Measurements from ENCODE around the gene DPP6.

DPP6 gene

DNA sequence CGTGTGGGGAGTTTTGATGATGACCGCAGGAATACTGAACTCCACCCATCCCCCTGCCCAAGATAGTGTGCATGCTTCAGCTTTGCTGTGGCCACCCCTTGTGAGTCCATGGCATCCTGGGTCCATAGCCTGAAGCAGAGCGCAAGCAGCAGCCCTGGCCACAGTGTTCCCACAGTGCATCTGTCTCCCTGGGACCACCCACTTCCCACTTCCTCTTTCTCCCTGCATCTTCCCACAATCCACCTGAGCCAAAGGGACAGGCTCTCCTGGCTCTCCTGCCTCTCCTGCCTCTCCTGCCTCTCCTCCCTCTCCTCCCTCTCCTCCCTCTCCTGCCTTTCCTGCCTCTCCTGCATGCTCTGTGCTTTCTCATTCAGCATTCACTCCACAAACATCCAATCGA is 800.0 kb downstream of the DPP6 start:
- DNase-seq: no peak

GRCh38 chr7:154853063-154853726 is 801.0 kb downstream of the DPP6 start:
- no peak for DNase-seq

GRCh38 chr7:154853727-154854095 is 801.5 kb downstream of the DPP6 start:
- no peak for DNase-seq

- no peak for DNase-seq
Observed at GRCh38 chr7:154854836-154855235, 802.6 kb downstream of the DPP6 start.

- DNase-seq: no peak
Observed at GRCh38 chr7:154855366-154855765, 803.2 kb downstream of the DPP6 start.

- no peak for DNase-seq
Observed at GRCh38 chr7:154856733-154857132, 804.5 kb downstream of the DPP6 start.

GRCh38 chr7:154857240-154857639 is 805.0 kb downstream of the DPP6 start:
- DNase-seq: no peak

DNA sequence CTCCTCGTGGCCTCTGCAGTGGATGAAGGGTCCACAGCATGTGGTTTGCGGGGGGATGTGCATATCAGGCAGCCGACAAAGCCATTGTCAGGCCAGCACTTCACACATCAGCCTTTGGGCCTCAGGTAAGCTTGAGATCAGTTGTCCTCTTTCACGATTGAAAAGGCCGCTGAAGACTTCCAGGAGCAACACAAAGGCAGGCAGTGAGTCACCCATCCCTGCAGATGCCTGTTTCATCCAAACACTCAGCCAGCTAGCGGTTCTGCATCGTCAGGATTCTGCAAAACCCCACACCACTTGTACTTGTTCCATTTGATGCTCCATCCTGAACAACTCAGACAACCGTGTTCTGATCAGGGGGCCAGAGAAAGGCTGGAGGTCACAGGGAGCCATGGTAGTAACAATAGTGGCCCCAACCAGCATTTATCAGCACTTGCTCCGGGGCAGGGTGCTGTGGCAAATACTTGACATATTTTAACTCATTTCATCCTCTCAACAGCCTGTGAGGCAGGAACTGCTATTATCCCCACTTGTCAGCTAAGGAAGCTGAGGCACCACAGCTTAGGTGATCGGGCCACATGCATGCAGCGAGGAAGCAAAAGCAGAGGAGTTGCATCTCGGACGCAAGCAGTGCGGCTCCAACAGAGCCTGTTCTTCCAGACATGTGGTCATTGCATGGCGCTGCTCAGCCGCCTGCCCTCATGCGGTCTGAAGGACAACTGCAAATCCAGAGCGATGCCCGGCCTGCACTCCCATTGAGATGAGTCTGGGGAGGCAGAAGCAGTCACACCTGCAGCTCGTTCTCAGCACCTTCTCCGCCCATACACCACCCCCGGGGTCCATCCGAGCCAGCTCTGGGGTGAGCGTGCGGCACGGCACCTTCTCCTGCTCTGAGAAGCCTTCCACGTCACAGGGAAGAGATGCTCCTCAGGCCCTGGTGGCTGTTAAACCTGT is 805.8 kb downstream of the DPP6 start:
- no peak for DNase-seq

GRCh38 chr7:154858836-154859537 is 806.8 kb downstream of the DPP6 start:
- no peak for DNase-seq

- no peak for DNase-seq
Observed at GRCh38 chr7:154859747-154860620, 807.8 kb downstream of the DPP6 start.

GRCh38 chr7:154860621-154861375 is 808.6 kb downstream of the DPP6 start:
- no peak for DNase-seq

DNA sequence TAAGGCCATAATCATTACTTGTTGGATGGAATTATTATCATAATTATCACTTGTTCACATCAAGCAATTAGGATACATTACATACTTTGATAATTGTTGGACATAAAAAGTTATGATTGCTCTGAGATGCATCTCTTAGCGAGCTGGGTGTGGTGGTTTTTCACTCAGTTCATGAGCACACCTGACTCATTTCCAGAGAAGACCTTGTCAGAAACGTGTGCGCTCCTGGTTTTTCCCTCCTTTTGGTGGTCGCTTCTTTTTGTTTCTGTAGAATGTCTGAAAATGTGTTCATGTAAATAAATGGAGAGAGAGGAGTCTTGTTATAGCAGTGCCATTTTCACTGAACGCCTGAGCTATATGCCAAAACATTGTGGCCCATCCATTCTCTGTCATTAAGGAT is 809.4 kb downstream of the DPP6 start:
- DNase-seq: no peak

- no peak for DNase-seq
Observed at GRCh38 chr7:154862153-154862791, 810.1 kb downstream of the DPP6 start.

DNA sequence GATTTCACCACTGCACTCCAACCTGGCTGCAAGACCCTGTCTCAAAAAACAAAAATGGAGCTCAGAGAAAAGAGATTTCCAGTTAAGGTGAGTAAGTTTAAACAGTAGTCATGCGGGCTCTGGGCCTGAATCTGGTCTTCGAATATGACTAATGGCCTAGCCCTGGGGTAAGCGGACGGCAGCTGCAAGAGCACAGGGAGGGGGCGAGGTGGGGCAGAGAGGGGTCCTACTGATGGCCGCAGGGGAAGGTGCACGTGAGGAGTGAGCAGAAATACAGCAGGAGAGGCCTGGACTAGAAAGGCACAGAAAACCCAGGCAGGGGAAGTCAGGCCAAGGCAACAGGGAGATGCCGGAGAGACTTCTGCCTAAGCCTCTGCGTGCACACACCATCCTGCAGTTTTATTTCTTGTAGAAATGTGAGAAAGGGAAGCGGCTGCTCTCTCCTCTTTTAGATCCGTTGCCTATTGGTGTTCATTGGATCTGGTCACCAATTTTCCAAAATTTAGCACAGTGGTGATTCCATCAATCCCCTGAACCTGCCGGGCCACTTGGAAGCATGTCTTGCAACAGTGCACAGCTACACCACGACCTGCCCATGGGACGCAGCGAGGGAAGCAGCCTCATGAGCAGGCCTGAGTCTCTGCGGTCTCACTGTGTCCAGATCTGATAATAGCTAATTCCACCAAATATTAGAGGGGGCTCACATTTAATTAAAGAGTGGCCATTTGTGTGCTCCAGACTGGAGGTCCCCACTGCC is 811.7 kb downstream of the DPP6 start:
- no peak for DNase-seq

GRCh38 chr7:154864523-154864891 is 812.3 kb downstream of the DPP6 start:
- no peak for DNase-seq

DNA sequence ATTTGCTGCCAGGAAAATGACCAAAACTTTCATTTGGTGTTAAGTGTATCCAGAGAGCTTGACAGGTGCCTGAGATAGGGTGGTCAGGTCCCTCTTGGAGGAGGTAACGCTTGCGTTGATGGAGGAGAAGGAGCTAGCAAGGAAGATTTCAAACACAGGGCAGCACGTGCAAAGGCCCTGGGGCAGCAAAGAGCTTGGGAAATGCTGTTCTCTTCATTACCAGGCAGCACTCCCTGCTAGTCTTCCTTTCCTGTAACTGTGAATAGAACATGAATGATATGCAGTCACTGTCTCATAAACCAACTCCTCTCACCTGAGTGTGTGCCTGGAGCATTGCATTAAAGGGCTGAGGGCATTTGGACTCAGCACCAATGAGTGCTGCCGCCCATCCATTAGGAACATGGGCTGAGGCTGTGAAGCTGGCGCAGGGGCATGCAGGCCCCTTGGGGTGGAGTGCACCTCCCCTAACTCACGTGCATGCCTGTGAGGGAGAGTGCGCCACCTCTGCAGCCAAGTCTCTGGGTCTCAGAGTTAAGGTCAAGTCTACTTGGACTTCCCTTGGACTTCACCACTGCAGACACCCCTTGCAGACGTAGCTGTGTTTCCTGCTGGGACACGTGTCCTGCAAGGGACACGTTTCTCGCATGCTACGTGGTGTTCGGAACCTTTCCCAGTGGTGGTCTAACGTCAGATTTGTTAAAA is 813.9 kb downstream of the DPP6 start:
- DNase-seq: no peak

DNA sequence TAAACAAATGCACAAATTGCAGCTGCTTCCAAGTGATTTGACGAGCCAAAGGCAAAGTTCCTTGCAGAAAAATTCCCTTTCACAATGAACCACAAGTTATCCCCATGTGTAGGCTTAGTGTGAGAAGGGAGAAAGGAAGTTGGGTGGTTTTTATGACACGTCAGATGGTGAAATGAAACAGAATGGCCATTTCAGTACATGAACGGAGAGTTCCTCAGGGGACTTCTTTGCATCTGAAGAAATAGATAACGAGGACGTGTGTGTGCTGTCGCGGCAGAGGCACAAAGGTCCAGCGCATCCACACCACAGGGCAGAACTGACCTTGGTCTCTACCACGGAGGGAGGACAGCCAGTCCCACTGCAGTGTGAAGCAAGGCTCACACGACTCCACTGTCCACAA is 814.9 kb downstream of the DPP6 start:
- no peak for DNase-seq

DNA sequence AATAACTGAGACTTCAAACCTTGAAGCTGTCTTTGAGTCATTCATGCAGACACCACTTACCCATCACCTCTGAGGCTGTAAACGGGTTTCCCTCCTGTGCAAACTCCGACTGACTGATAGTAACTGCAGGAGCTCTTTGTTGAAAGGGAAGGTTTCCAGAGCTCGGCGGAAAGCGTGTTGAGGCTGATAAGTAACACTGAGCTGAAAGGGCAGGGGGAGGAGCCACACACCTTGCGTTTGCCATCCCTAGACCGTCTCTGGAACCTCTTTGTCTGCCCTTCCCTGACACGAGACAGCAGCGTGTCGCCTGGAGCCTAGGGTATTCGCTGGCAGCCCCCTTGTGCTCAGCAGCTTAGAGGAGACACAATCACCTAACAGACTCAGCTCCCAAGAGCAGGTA is 816.7 kb downstream of the DPP6 start:
- no peak for DNase-seq

DNA sequence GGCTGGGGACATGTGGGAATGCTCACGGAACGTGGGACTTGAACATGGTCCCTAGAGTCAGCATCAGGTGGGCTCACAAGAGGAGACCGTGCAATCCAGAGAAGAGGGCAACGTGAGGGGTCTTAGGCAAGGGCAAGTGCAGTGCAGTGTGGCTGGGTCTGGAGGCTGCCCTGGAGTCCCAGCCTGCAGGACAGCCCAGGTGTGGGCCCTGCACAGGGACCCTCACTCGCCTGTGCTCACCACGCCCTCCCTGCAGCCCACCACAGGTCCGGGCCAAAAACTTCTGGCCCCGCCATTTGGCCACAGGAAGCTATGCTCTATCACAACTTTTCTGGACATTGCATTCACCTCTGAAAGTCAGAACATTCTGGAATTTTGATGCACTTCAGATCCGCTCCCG is 817.2 kb downstream of the DPP6 start:
- DNase-seq: no peak

DNA sequence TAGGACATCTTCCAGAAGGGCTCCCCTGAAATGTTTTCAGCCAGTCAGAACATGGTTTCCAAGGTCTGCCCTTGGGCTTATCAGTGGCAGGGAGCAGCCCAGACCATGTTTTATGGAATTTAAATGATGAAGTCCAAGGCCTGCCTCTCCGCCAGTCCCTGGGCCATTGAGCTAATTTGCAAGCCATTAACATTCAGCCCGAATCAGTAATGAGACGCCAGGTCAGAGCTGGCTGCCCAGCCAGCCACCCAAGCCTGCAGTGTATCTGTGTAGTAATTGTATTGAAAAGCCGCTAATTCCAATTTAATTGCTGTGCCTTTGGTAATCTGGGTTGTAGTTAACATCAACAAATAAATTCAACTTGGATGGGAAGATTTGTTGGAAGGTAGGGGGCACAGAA is 819.3 kb downstream of the DPP6 start:
- no peak for DNase-seq
